ENCODE data around the gene CD59. TPM values are rescaled to one million over a fixed set of nuclear protein-coding genes. Genes with fewer than 3 reads are reported as not detected.

The CD59 gene
- total and polyA plus RNA-seq, 2 of the 4 experiments (the other 2 are of a cell fraction), result 765 to 1,140 TPM

DNA sequence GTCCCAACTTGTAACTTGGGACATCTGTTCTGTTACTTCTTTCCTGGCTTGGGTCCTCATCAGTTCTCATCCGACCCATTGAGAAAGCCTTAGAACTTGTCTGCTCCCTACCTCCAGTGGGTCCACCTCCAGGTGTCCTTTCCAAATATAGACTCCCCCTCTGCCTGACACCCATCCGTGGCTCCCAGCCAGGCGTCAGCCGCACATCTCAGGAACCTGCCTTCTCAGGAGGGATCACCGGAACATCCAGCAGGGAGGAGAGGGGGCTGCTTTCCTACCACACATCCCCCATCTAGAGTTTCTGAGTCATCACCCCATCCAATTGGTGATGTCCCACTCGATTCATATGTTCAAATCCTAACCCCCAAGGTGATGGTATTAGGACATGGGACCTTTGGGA lies 72.1 kb downstream of the CD59 start:
- H2AK5ac ChIP-seq (ENCODE audit: low read depth, low read length), result no peak overlapping the region
- H3K79me1 ChIP-seq (ENCODE audit: low read depth in 1 of 2, low read length in 2 of 2), result peaks cover 0 to under 1% of the 10 kb centered on the region in 2 experiments; a peak in 1 of 4 replicates
- no peak overlapping the region for H3K27ac ChIP-seq (ENCODE audit: insufficient read depth, low read length)
- WGBS, 2 experiments (ENCODE audit: extremely low coverage in 2 of 2, insufficient read length in 1 of 2), result no CpG with 5 or more reads among the region's 6 CpGs
- CTCF ChIA-PET, result no interaction called here
- H2BK5ac ChIP-seq (ENCODE audit: low read depth, low read length, poor library complexity, severe bottlenecking), result no peak overlapping the region
- no peaks in the 10 kb centered on the region for H3K9me3 ChIP-seq (ENCODE audit: control insufficient read depth, insufficient read depth, low read length)
- H2AK9ac ChIP-seq (replicated peaks; ENCODE audit: low read depth, low read length, poor library complexity), result no peak overlapping the region
- no peak overlapping the region for H3K4me2 ChIP-seq (ENCODE audit: low read depth, low read length)
- H4K20me1 ChIP-seq (ENCODE audit: insufficient read depth, low read length), result no peaks in the 10 kb centered on the region
- in situ Hi-C loops (cut with MboI; ENCODE audit: low sequenced_read_pairs), result no loop called here
- 0 out of 2 replicates have a peak, but pooled peaks cover 2% of the 10 kb centered on the region for H3K4me1 ChIP-seq (ENCODE audit: control insufficient read depth, insufficient read depth, low read length)
- H4K5ac ChIP-seq (ENCODE audit: low read depth, low read length), result no peak overlapping the region
- TF ChIP-seq MAFK (IDR thresholded peaks at IDR 0.05; ENCODE audit: low read depth, low read length) (no peak), RCOR1 (IDR thresholded peaks at IDR 0.05; ENCODE audit: insufficient replicate concordance, low read length) (no peak), POLR2A (IDR thresholded peaks at IDR 0.05; ENCODE audit: low read depth, low read length) (no peak), MAZ (IDR thresholded peaks at IDR 0.05; ENCODE audit: borderline replicate concordance, low read depth, low read length) (no peak), MXI1 (IDR thresholded peaks at IDR 0.05; ENCODE audit: borderline replicate concordance, low read depth, low read length) (no peak), RFX5 (IDR thresholded peaks at IDR 0.05; ENCODE audit: low read depth, low read length) (no peak), BHLHE40 (IDR thresholded peaks at IDR 0.05; ENCODE audit: low read depth, low read length) (no peak), RAD21 (IDR thresholded peaks at IDR 0.05; ENCODE audit: low read length) (no peak), FOS (IDR thresholded peaks at IDR 0.05; ENCODE audit: low read depth, low read length) (no peak)
- TF ChIP-seq, protein P1, sequence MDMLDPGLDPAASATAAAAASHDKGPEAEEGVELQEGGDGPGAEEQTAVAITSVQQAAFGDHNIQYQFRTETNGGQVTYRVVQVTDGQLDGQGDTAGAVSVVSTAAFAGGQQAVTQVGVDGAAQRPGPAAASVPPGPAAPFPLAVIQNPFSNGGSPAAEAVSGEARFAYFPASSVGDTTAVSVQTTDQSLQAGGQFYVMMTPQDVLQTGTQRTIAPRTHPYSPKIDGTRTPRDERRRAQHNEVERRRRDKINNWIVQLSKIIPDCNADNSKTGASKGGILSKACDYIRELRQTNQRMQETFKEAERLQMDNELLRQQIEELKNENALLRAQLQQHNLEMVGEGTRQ (IDR thresholded peaks at IDR 0.05; ENCODE audit: low read depth, low read length), result no peak
- TF ChIP-seq, protein P2, sequence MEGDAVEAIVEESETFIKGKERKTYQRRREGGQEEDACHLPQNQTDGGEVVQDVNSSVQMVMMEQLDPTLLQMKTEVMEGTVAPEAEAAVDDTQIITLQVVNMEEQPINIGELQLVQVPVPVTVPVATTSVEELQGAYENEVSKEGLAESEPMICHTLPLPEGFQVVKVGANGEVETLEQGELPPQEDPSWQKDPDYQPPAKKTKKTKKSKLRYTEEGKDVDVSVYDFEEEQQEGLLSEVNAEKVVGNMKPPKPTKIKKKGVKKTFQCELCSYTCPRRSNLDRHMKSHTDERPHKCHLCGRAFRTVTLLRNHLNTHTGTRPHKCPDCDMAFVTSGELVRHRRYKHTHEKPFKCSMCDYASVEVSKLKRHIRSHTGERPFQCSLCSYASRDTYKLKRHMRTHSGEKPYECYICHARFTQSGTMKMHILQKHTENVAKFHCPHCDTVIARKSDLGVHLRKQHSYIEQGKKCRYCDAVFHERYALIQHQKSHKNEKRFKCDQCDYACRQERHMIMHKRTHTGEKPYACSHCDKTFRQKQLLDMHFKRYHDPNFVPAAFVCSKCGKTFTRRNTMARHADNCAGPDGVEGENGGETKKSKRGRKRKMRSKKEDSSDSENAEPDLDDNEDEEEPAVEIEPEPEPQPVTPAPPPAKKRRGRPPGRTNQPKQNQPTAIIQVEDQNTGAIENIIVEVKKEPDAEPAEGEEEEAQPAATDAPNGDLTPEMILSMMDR (conservative IDR thresholded peaks at IDR 0.05; ENCODE audit: low read depth, low read length), result no peak
- H3K27me3 ChIP-seq (ENCODE audit: control insufficient read depth, insufficient read depth, low read length), result no peaks in the 10 kb centered on the region
- intact Hi-C loops (cut with micrococcal nuclease), result no loop called here
- H3K9me1 ChIP-seq (ENCODE audit: insufficient read depth, low read length), result no peaks in the 10 kb centered on the region; the same call in 1 of the 2 replicates
- no peak overlapping the region for H3K23ac ChIP-seq (ENCODE audit: low read depth, low read length)
- H3K4me3 ChIP-seq (ENCODE audit: insufficient read depth, low read depth, low read length), result no peak overlapping the region
- no peak overlapping the region for H3K14ac ChIP-seq (replicated peaks; ENCODE audit: low read depth, low read length)
- no peak overlapping the region for H2AFZ ChIP-seq (replicated peaks; ENCODE audit: low read length, poor library complexity)
- no peak overlapping the region for H4K91ac ChIP-seq (ENCODE audit: insufficient read depth, low read depth, low read length)
- H3K18ac ChIP-seq (ENCODE audit: low read depth, low read length), result no peak overlapping the region
- no peaks in the 10 kb centered on the region for H3K36me3 ChIP-seq (ENCODE audit: control insufficient read depth, insufficient read depth, low read length)
- H3K56ac ChIP-seq (ENCODE audit: extremely low read depth, insufficient read depth, low read length), result no peak overlapping the region
- H2BK120ac ChIP-seq (ENCODE audit: low read depth, low read length), result no peak overlapping the region
- no peak for ATAC-seq (ENCODE audit: low read depth)
- POLR2A ChIA-PET (ENCODE audit: unreplicated experiment), result no interaction called here
- no peak overlapping the region for H2BK15ac ChIP-seq (ENCODE audit: low read depth, low read length)
- no peak overlapping the region for H2BK20ac ChIP-seq (ENCODE audit: low read depth, low read length)
- no peak overlapping the region for H4K8ac ChIP-seq (ENCODE audit: low read depth in 2 of 2, low read length in 2 of 2)
- H3K9ac ChIP-seq (ENCODE audit: low read depth, low read length), result no peak overlapping the region
- no peak for DNase-seq
- no TSS peak for BruUV-seq (replicated peaks)
- dilution Hi-C loops (cut with HindIII; ENCODE audit: low sequenced_read_pairs, unreplicated experiment), result no loop called here
- H3K4ac ChIP-seq (ENCODE audit: low read depth, low read length), result no peak overlapping the region
